GM12801 (cell line): ENCODE results near the gene RRM1.

ENCODE experiments used
- CTCF ChIP-seq: IDR thresholded peaks from one replicate; pipeline ENCODE4 v1.5.1; 2011; ENCODE audit warnings: control low read depth; ENCODE audit not compliant: insufficient read length; ENCODE audit errors: extremely low read depth

RRM1 gene

DNA sequence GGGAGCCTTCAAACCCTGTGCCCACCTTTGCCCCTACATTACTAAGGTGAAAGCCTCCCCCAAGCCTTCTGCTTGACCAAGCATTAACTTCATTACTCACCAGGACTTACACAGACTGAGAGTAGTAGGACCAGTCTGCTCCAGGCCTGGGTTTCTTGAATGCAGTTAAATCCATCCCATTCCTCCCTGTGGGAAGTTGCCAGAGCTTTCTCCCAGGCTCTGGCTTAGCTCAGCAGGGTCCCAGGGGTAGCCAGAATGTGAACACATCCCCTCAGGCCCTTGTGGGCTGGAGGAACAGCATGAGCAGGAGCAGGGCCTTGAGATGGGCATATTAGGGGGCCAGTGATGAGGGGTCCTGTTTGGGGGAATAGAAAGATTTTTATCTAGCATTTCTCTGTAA, 59.9 kb downstream of the RRM1 start:
- TF ChIP-seq CTCF: no peak

- TF ChIP-seq CTCF: no peak
Observed at GRCh38 chr11:4156571-4156970, 62.0 kb downstream of the RRM1 start.

DNA sequence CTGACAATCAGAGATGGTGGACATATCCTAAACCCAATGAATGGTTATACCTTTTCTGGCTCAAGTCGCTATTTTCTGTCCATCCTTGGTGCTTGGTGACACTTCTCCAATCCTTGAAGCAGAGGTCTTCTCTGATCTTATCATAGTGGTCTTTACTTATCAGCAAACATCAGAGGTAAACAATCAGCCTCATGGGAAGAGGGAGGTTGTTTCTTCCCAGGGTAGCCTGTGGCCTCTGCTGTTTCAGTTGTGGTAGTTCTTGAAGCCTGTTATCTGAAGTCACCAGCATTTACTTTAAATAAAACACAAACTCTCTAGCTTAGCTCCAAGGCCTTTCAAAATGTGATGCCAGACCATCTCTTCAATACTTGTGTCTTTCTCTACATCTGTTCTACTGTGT, 66.7 kb downstream of the RRM1 start:
- no peak for TF ChIP-seq CTCF

- TF ChIP-seq CTCF: no peak
Observed at GRCh38 chr11:4164884-4165590, 70.4 kb downstream of the RRM1 start.

DNA sequence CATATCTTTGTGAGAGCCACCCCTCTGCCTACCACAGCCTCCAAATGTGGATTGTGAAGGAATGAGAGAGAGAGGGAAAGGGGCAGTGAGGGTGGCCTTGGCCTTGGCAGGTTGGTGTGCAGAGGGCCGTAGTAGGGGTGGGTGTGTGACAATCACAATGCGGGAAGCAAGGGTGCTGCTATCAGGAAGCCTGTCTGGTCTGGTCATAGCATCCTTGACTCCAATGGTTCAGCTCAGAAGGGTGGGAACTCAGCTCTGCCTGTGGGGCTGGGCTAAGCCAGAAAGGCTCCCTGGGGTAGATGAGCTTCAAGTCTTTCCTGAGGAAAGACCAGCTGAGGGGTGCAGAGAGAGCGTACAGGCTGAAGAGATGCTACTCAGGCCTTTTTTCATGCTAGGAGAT, 72.7 kb downstream of the RRM1 start:
- TF ChIP-seq CTCF: no peak

DNA sequence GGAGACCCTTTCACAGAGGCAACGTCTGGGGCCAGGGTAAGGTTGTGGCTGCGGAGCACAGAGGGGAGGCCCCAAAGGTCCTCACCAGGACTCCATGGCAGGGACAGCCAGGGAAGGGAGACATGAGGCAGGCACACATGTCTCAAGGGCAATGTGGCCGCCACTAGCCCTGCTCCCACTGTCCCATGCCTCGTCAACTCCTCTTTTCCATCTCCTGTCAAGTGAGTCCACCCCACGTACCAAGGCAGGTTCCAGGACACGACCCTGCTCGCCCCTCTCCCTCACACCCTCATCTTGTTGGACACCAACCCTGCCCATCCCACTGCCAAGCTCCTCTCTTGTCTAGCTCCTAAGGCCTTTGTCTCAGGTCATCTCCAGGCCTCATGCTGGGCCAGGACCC, 73.2 kb downstream of the RRM1 start:
- TF ChIP-seq CTCF: no peak

DNA sequence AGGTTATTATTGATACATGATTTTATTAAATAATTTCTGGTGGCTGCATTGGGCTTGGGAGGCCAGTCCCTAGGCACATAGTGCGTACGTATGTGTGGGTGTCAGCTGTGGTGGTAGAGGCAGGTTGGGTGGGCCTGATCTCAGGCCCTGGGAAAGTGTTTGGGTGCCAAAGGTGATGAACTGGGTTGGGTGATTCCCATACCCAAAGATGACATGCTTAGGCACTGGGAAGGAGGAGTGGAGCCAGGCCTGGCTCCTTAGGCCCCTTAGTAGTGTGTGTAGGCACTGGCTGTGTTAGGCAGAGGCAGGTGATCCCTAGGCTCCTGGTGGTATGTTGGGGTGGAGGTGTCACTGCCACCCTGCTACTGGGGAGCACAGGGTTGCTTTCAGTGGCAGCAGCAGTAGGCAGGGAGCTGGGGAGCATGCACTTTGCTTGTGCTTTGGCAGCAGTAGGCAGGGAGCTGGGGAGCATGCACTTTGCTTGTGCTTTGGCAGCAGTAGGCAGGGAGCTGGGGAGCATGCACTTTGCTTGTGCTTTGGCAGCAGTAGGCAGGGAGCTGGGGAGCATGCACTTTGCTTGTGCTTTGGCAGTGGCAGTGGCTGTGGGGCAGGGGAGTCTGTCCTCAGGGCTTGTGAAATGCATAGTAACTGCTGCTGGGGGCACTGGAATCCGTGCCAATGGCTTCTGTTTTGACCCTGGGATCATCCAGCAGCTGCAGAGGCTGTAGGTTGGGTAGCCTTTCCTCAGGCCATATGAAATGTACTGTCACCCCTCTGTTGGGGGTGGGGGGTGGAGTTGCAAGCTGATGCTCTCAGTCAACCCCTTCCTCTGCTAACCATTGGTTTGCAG, 84.4 kb downstream of the RRM1 start:
- TF ChIP-seq CTCF: no peak
